ENCODE data around the gene NODAL.

The NODAL gene

GRCh38 chr10:70457759-70458305, 16.4 kb upstream of the NODAL start:
- H3K36me3 ChIP-seq (ENCODE audit: control insufficient read depth in 2 of 2, insufficient read depth in 1 of 2, low read length in 2 of 2) = no peaks in the 10 kb centered on the region
- no peaks in the 10 kb centered on the region for H3K9me3 ChIP-seq (ENCODE audit: control insufficient read depth, insufficient read depth, low read depth, low read length)
- peaks cover 6% of the 10 kb centered on the region for H3K4me1 ChIP-seq (ENCODE audit: control insufficient read depth, insufficient read depth, low read length)
- TF ChIP-seq ZNF175 (tag by site-specific recombination; IDR thresholded peaks at IDR 0.05) (no peak), ZNF266 (tag by site-specific recombination; IDR thresholded peaks at IDR 0.05; ENCODE audit: low read depth) (no peak), ZFP41 (tag by site-specific recombination; IDR thresholded peaks at IDR 0.05; ENCODE audit: borderline replicate concordance) (no peak), KLF1 (tag by site-specific recombination; IDR thresholded peaks at IDR 0.05) (0 out of 2 replicates have a peak, but pooled peaks have one; percentile 2), KLF8 (tag by site-specific recombination; IDR thresholded peaks at IDR 0.05) (no peak), KLF16 (tag by site-specific recombination; IDR thresholded peaks at IDR 0.05) (no peak), ZNF664 (tag by site-specific recombination; IDR thresholded peaks at IDR 0.05) (peak; percentile 71), ZNF530 (tag by site-specific recombination; IDR thresholded peaks at IDR 0.05; ENCODE audit: low read depth) (no peak), ZNF23 (tag by site-specific recombination; IDR thresholded peaks at IDR 0.05; ENCODE audit: borderline replicate concordance) (no peak), MZF1 (tag by site-specific recombination; IDR thresholded peaks at IDR 0.05; ENCODE audit: borderline replicate concordance) (no peak), SP2 (tag by site-specific recombination; IDR thresholded peaks at IDR 0.05) (no peak)
- TF ChIP-seq, protein P1, sequence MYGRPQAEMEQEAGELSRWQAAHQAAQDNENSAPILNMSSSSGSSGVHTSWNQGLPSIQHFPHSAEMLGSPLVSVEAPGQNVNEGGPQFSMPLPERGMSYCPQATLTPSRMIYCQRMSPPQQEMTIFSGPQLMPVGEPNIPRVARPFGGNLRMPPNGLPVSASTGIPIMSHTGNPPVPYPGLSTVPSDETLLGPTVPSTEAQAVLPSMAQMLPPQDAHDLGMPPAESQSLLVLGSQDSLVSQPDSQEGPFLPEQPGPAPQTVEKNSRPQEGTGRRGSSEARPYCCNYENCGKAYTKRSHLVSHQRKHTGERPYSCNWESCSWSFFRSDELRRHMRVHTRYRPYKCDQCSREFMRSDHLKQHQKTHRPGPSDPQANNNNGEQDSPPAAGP (tag by site-specific recombination; IDR thresholded peaks at IDR 0.05) = no peak
- TF ChIP-seq, protein P2, sequence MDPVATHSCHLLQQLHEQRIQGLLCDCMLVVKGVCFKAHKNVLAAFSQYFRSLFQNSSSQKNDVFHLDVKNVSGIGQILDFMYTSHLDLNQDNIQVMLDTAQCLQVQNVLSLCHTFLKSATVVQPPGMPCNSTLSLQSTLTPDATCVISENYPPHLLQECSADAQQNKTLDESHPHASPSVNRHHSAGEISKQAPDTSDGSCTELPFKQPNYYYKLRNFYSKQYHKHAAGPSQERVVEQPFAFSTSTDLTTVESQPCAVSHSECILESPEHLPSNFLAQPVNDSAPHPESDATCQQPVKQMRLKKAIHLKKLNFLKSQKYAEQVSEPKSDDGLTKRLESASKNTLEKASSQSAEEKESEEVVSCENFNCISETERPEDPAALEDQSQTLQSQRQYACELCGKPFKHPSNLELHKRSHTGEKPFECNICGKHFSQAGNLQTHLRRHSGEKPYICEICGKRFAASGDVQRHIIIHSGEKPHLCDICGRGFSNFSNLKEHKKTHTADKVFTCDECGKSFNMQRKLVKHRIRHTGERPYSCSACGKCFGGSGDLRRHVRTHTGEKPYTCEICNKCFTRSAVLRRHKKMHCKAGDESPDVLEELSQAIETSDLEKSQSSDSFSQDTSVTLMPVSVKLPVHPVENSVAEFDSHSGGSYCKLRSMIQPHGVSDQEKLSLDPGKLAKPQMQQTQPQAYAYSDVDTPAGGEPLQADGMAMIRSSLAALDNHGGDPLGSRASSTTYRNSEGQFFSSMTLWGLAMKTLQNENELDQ (tag by site-specific recombination; IDR thresholded peaks at IDR 0.05; ENCODE audit: low read depth) = no peak
- CTCF ChIA-PET = interaction anchor here (0.6 to 1.0 kb wide), 2 partner anchors 79 to 358 kb away, joined by 3 to 4 read pairs; partner anchors contain the start of gene SGPL1
- H3K4me3 ChIP-seq (ENCODE audit: low read depth, low read length) = no peak overlapping the region
- H3K27ac ChIP-seq (ENCODE audit: extremely low read depth, low read depth, low read length) = no peak overlapping the region
- POLR2A ChIA-PET = interaction anchor here (0.6 kb wide), 1 partner anchor 1389 kb away, joined by 3 read pairs; no protein-coding TSS in a partner anchor

DNA sequence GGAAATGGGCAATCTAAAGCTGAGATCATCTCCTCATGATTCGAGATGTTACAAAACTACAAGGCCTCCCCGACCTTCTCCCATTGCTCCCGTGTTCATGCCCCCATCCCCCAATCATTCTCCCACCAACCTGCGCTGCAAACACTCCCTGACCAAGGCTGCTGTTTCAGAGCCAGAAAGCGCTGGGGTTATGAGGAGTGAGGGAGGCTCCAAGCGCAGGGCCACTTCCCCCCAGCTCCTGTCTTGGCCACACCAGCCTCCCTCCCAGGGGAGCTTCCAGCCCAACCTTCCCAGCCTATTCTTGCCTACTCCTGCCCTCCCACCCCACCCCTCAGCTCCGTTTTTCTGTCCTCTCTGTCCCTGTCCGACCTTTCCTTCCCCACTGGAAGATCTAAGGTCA, 14.7 kb upstream of the NODAL start:
- H3K9me3 ChIP-seq (ENCODE audit: control insufficient read depth, insufficient read depth, low read depth, low read length) = no peaks in the 10 kb centered on the region
- H3K27ac ChIP-seq (ENCODE audit: extremely low read depth, low read depth, low read length) = no peak overlapping the region
- POLR2A ChIA-PET = no interaction called here
- peaks cover 6% of the 10 kb centered on the region for H3K4me1 ChIP-seq (ENCODE audit: control insufficient read depth, insufficient read depth, low read length)
- TF ChIP-seq ZNF398 (tag by site-specific recombination; IDR thresholded peaks at IDR 0.05) (peak; percentile 38; the same call in 1 of the 2 replicates), GLIS1 (tag by site-specific recombination; IDR thresholded peaks at IDR 0.05) (0 out of 2 replicates have a peak, but pooled peaks have one; percentile 15), ZNF776 (tag by site-specific recombination; IDR thresholded peaks at IDR 0.05; ENCODE audit: borderline replicate concordance) (no peak), ZNF701 (tag by site-specific recombination; IDR thresholded peaks at IDR 0.05) (no peak), ZNF600 (tag by site-specific recombination; IDR thresholded peaks at IDR 0.05) (peak; percentile 65), ZNF341 (tag by site-specific recombination; IDR thresholded peaks at IDR 0.05; ENCODE audit: low read depth) (peak; percentile 21; the same call in 1 of the 2 replicates)
- TF ChIP-seq, protein P1 (tag by site-specific recombination; IDR thresholded peaks at IDR 0.05) = peak; percentile 28; the same call in 1 of the 2 replicates
- TF ChIP-seq, protein P3, sequence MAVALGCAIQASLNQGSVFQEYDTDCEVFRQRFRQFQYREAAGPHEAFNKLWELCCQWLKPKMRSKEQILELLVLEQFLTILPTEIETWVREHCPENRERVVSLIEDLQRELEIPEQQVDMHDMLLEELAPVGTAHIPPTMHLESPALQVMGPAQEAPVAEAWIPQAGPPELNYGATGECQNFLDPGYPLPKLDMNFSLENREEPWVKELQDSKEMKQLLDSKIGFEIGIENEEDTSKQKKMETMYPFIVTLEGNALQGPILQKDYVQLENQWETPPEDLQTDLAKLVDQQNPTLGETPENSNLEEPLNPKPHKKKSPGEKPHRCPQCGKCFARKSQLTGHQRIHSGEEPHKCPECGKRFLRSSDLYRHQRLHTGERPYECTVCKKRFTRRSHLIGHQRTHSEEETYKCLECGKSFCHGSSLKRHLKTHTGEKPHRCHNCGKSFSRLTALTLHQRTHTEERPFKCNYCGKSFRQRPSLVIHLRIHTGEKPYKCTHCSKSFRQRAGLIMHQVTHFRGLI (tag by site-specific recombination; IDR thresholded peaks at IDR 0.05) = peak; percentile 80
- no peak overlapping the region for H3K4me3 ChIP-seq (ENCODE audit: low read depth, low read length)
- H3K36me3 ChIP-seq (ENCODE audit: control insufficient read depth in 2 of 2, insufficient read depth in 1 of 2, low read length in 2 of 2) = no peaks in the 10 kb centered on the region
- CTCF ChIA-PET = interaction anchor here (0.9 kb wide), 1 partner anchor 93 kb away, joined by 4 read pairs; no protein-coding TSS in a partner anchor

Measured in HEK293 (cell line).